Panc1 (cell line): Measurements from ENCODE around the gene PCDHGC3. TPM values are rescaled to one million over a fixed set of nuclear protein-coding genes. Genes with fewer than 3 reads are reported as not detected.

ENCODE experiments used
- ATAC-seq: fragments of 200-7000 bp; cut with Tn5 transposase; 2 replicates; pipeline ENCODE4 v1.9.1; 2020; ENCODE audit warnings: mild to moderate bottlenecking, moderate library complexity
- BruUV-seq: library from RNA; stranded (reverse); fragments of 400-500 nt; replicated peaks from 2 replicates; lab custom pipeline; 2021; lab: Mats Ljungman, UMichigan
- CTCF ChIA-PET: fragments of 300-600 bp; sonication (Branson Sonifier 250); formaldehyde crosslinking; loops from one replicate; lab custom pipeline; 2022; ENCODE audit warnings: antibody characterized with exemption; lab: Charles Lee
- POLR2A ChIA-PET: fragments of 300-600 bp; sonication (Branson Sonifier 250); formaldehyde crosslinking; loops from one replicate; lab custom pipeline; 2022; ENCODE audit warnings: antibody characterized with exemption; lab: Charles Lee
- DNase-seq: peaks from one replicate; pipeline ENCODE4 v3.0.0-alpha.2; 2010; ENCODE audit warnings: low read depth, low spot score
- H3K27ac ChIP-seq: 2 replicates; pipeline ENCODE4 v1.5.1; 2011; ENCODE audit warnings: mild to moderate bottlenecking, low read length, inconsistent platforms
- H3K27me3 ChIP-seq: fragments of 200-500 bp; sonication (Bioruptor generic); 2 replicates; pipeline ENCODE4 v1.6.0; 2014; ENCODE audit warnings: low read length, inconsistent platforms; ENCODE audit not compliant: control insufficient read depth, insufficient read depth
- H3K36me3 ChIP-seq: fragments of 200-500 bp; sonication (Bioruptor generic); 2 replicates; pipeline ENCODE4 v1.5.1; 2014; ENCODE audit warnings: inconsistent platforms, mild to moderate bottlenecking, low read length, moderate library complexity; ENCODE audit not compliant: control insufficient read depth, insufficient read depth
- H3K4me1 ChIP-seq: 2 replicates; pipeline ENCODE4 v1.5.1; 2011; ENCODE audit warnings: inconsistent platforms, mild to moderate bottlenecking, low read length, moderate library complexity; ENCODE audit not compliant: control insufficient read depth, insufficient read depth
- H3K4me3 ChIP-seq, 2 experiments: 2 replicates each; pipeline ENCODE4 v1.5.1; 2011 to 2012; ENCODE audit warnings: low read depth in 2 of 2, low read length in 2 of 2, mild to moderate bottlenecking in 2 of 2, inconsistent platforms in 1 of 2, moderate library complexity in 1 of 2
- H3K9me3 ChIP-seq: fragments of 200-500 bp; sonication (Bioruptor generic); 2 replicates; pipeline ENCODE4 v1.5.1; 2014; ENCODE audit warnings: low read depth, mild to moderate bottlenecking, inconsistent platforms, low read length, moderate library complexity; ENCODE audit not compliant: control insufficient read depth, insufficient read depth
- CTCF ChIP-seq: fragments of 450-650 bp; IDR thresholded peaks from 2 replicates; pipeline ENCODE4 v1.5.1; 2017; ENCODE audit warnings: mild to moderate bottlenecking
- REST ChIP-seq, 2 experiments: IDR thresholded peaks; 2 replicates each; pipeline ENCODE4 v1.6.1; 2011 to 2012; ENCODE audit warnings: low read depth in 2 of 2, control low read depth in 1 of 2, low read length in 1 of 2, mild to moderate bottlenecking in 1 of 2, moderate library complexity in 1 of 2; ENCODE audit not compliant: insufficient read depth in 1 of 2
- TCF7L2 ChIP-seq: IDR thresholded peaks from 2 replicates; pipeline ENCODE4 v1.6.1; 2011; ENCODE audit warnings: mild to moderate bottlenecking, low read depth, low read length, inconsistent platforms
- in situ Hi-C: cut with HindIII; loops from 2 replicates; pipeline ENCODE4 v1.10.0; 2016; ENCODE audit warnings: low sequenced_read_pairs, low pct_unique_long_range_greater_than_20kb
- intact Hi-C: fragments of 100-400 bp; cut with micrococcal nuclease; formaldehyde crosslinking; loops from one replicate; pipeline ENCODE4 v1.10.0; 2022; ENCODE audit not compliant: unreplicated experiment
- total RNA-seq: library from RNA; stranded (reverse); gene quantifications from one replicate; pipeline ENCODE4 v1.2.1, GENCODE V29; 2021; ENCODE audit not compliant: unreplicated experiment

Gene PCDHGC3
- total RNA-seq, 1 experiment from 2014 or later = 54.1 TPM

- no TSS peak for BruUV-seq
- no peak overlapping the region for H3K27ac ChIP-seq
- intact Hi-C loops = no loop called here
- no peaks in the 10 kb centered on the region for H3K36me3 ChIP-seq
- in situ Hi-C loops = no loop called here
- DNase-seq = no peak
- no peak overlapping the region for H3K4me3 ChIP-seq
- CTCF ChIA-PET = no interaction called here
- no peak for ATAC-seq
- POLR2A ChIA-PET = no interaction called here
- no peaks in the 10 kb centered on the region for H3K9me3 ChIP-seq
- TF ChIP-seq CTCF (no peak), TCF7L2 (no peak), REST (IDR thresholded peaks at IDR 0.05; ENCODE audit: insufficient read depth in 1 of 2, low read depth in 2 of 2, low read length in 1 of 2) (no peak)
- no peaks in the 10 kb centered on the region; the same call in 1 of the 2 replicates for H3K4me1 ChIP-seq
- H3K27me3 ChIP-seq = no peaks in the 10 kb centered on the region
Observed at GRCh38 chr5:141491323-141492167, 15.8 kb downstream of the PCDHGC3 start.

DNA sequence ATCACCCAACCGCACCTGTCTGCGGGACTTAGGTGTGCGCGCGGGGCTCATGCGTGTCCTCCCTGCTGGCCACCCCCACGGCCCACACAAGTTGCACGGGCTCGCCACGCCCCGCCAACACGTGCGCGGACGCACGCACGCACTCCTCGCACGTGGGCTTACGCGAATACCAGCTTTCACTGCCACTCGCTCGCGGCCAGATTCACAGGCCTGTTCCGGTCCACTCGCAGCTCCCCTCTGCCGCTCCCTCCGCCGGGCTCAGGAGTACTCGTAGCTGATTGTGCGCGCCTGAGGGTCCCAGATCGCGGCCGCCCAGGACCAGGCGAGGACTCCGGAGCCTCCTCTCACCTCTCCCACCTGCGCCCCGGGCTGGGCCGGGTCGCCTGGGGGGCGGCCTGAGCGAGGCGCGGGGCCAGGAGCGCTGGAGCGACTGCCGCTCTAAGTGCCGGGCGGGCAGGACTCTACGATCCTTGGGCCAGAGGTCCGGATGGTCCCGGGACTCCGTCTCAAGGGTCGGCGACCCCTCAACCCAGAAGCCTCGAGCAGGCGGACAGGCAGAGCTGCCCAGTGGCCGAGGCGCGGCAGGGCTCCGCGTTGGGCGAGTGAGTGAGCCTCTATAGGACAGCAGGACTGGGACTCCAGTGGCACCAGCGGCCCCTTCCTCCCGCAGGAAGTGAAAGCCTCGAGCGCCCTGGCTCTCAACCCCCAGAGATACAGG lies 16.6 kb downstream of the PCDHGC3 start:
- in situ Hi-C loops = no loop called here

More for the DNA sequence above, 16.6 kb downstream of the PCDHGC3 start:
- Histone ChIP-seq H3K27me3 (no peaks in the 10 kb centered on the region), H3K9me3 (no peaks in the 10 kb centered on the region), H3K4me3 (no peak overlapping the region), H3K36me3 (no peaks in the 10 kb centered on the region), H3K4me1 (no peaks in the 10 kb centered on the region; the same call in 1 of the 2 replicates), H3K27ac (no peak overlapping the region)
- intact Hi-C loops = no loop called here
- POLR2A ChIA-PET = interaction anchor here (0.6 to 0.8 kb wide), 2 partner anchors 15 to 16 kb away, joined by 3 to 4 read pairs; no protein-coding TSS in a partner anchor
- CTCF ChIA-PET = interaction anchor here (0.8 kb wide), 1 partner anchor 75 kb away, joined by 3 read pairs; the partner anchor contains the start of gene PCDHGB7
- ATAC-seq = no peak
- no TSS peak for BruUV-seq
- DNase-seq = no peak
- no peak for TF ChIP-seq CTCF
- no peak for TF ChIP-seq REST (IDR thresholded peaks at IDR 0.05; ENCODE audit: insufficient read depth in 1 of 2, low read depth in 2 of 2, low read length in 1 of 2)
- TF ChIP-seq TCF7L2 = no peak
